ENCODE measurements around the gene HES6.

DNA sequence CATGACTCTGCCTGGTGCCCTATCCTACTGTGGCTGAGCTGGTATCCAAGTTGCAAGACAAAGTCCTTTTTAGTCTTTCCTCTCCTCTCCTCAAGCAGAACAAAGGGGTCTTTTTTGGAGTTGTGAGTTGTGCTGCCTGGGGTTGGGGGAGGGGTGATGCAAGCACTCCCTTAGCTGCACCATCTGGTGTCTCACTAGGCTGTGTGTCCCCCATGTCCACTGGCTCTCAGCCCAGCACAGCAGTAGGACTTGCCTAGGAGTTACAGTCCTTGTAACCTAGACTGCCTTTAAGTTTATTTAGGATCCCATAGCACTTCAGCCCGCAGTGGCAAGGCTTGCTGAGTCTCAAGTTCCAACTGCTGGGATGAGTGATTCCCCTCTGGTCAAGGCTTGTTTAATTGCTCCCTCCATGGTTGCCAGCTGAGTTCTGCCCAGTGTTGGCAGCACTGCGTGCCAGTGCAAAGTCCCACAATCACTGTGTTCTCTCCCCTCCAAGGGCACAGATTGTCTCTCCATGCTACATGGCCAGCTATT, 23.1 kb downstream of the HES6 start:
- TF ChIP-seq, protein P1, sequence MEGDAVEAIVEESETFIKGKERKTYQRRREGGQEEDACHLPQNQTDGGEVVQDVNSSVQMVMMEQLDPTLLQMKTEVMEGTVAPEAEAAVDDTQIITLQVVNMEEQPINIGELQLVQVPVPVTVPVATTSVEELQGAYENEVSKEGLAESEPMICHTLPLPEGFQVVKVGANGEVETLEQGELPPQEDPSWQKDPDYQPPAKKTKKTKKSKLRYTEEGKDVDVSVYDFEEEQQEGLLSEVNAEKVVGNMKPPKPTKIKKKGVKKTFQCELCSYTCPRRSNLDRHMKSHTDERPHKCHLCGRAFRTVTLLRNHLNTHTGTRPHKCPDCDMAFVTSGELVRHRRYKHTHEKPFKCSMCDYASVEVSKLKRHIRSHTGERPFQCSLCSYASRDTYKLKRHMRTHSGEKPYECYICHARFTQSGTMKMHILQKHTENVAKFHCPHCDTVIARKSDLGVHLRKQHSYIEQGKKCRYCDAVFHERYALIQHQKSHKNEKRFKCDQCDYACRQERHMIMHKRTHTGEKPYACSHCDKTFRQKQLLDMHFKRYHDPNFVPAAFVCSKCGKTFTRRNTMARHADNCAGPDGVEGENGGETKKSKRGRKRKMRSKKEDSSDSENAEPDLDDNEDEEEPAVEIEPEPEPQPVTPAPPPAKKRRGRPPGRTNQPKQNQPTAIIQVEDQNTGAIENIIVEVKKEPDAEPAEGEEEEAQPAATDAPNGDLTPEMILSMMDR (optimal IDR thresholded peaks at IDR 0.05 in 1 of 3, IDR thresholded peaks at IDR 0.05 in 1 of 3, conservative IDR thresholded peaks at IDR 0.05 in 1 of 3; ENCODE audit: extremely low read depth in 1 of 3, insufficient read depth in 2 of 3, low read length in 3 of 3), result no peak
- no peak for TF ChIP-seq EZH2 (IDR thresholded peaks at IDR 0.05; ENCODE audit: low read length)

Measured in keratinocyte (primary cell).